ELR (cell line): Measurements from ENCODE around the gene TNFRSF12A.
"Not testable (repeated sequence)": the region's sequence is repeated elsewhere in the genome, so short reads cannot be mapped to it uniquely, and the experiment has no call there.

ENCODE experiments used
- DNase-seq: peaks from one replicate; pipeline ENCODE4 v3.0.0-alpha.2; 2015; ENCODE audit warnings: low read depth

TNFRSF12A gene

GRCh38 chr16:3065742-3066439 lies 45.7 kb downstream of the TNFRSF12A start:
- DNase-seq = no peak

GRCh38 chr16:3066440-3066748 lies 46.2 kb downstream of the TNFRSF12A start:
- DNase-seq = no peak

- DNase-seq = no peak
These were observed 48.3 kb downstream of the TNFRSF12A start for GRCh38 chr16:3068487-3068886.

- not testable (repeated sequence) for DNase-seq
These were observed 49.0 kb downstream of the TNFRSF12A start for GRCh38 chr16:3069146-3069545.

- DNase-seq = no peak
These were observed 50.5 kb downstream of the TNFRSF12A start for GRCh38 chr16:3070608-3071111.

GRCh38 chr16:3071655-3072054 lies 51.5 kb downstream of the TNFRSF12A start:
- no peak for DNase-seq
